Activated naive CD4-positive, alpha-beta T cell treated with anti-CD3 and anti-CD28 coated beads for 36 hours (primary cell): ENCODE results near the gene ONECUT2. TPM values are rescaled to one million over a fixed set of nuclear protein-coding genes. Genes with fewer than 3 reads are reported as not detected.

Experiments used
- CTCF ChIA-PET: fragments of 350-600 bp; sonication (Branson Sonifier 250); formaldehyde crosslinking; loops from one replicate; lab custom pipeline; 2021; ENCODE audit warnings: antibody characterized with exemption; lab: Charles Lee
- DNase-seq: peaks from one replicate; pipeline ENCODE4 v3.0.0-alpha.2; 2020
- H3K27ac Mint-ChIP-seq: one replicate; pipeline ENCODE4 v1.8.0; 2021; ENCODE audit warnings: mild to moderate bottlenecking, mixed read lengths
- H3K27me3 Mint-ChIP-seq: one replicate; pipeline ENCODE4 v1.8.0; 2021; ENCODE audit warnings: low read depth, mixed read lengths
- H3K36me3 Mint-ChIP-seq: one replicate; pipeline ENCODE4 v1.8.0; 2021; ENCODE audit warnings: low read depth, mixed read lengths
- H3K4me1 Mint-ChIP-seq: one replicate; pipeline ENCODE4 v1.8.0; 2021; ENCODE audit warnings: low read depth, mixed read lengths
- H3K4me3 Mint-ChIP-seq: one replicate; pipeline ENCODE4 v1.8.0; 2021; ENCODE audit warnings: mild to moderate bottlenecking, moderate library complexity, mixed read lengths
- H3K9me3 Mint-ChIP-seq: one replicate; pipeline ENCODE4 v1.8.0; 2021; ENCODE audit warnings: mixed read lengths
- intact Hi-C: fragments of 100-400 bp; cut with micrococcal nuclease; formaldehyde crosslinking; loops from one replicate; pipeline ENCODE4 v1.15.1; 2023
- total RNA-seq, 2 experiments: library from RNA; stranded (reverse); gene quantifications; one replicate each; pipeline ENCODE4 v1.2.3, GENCODE V29; 2021

The ONECUT2 gene
- total RNA-seq, 2 experiments from 2014 or later: not detected

- no peaks in the 10 kb centered on the region for H3K9me3 Mint-ChIP-seq
- CTCF ChIA-PET: no interaction called here
- H3K4me1 Mint-ChIP-seq: no peaks in the 10 kb centered on the region
- intact Hi-C loops: no loop called here
- no peak overlapping the region for H3K4me3 Mint-ChIP-seq
- H3K36me3 Mint-ChIP-seq: no peaks in the 10 kb centered on the region
- no peak for DNase-seq
- H3K27ac Mint-ChIP-seq: no peak overlapping the region
- peaks cover 16% of the 10 kb centered on the region for H3K27me3 Mint-ChIP-seq
Observed at GRCh38 chr18:57466745-57467409, 31.7 kb downstream of the ONECUT2 start.

- DNase-seq: no peak
- no peak overlapping the region for H3K27ac Mint-ChIP-seq
Observed at GRCh38 chr18:57469884-57470283, 34.7 kb downstream of the ONECUT2 start.

GRCh38 chr18:57475408-57475807 lies 40.2 kb downstream of the ONECUT2 start:
- Mint-ChIP-seq H3K4me3 (no peak overlapping the region), H3K27ac (no peak overlapping the region), H3K4me1 (no peaks in the 10 kb centered on the region), H3K27me3 (peaks cover 10% of the 10 kb centered on the region), H3K9me3 (no peaks in the 10 kb centered on the region), H3K36me3 (no peaks in the 10 kb centered on the region)
- CTCF ChIA-PET: no interaction called here
- DNase-seq: no peak
- intact Hi-C loops: no loop called here

More at GRCh38 chr18:57469884-57470283, 34.7 kb downstream of the ONECUT2 start:
- no peaks in the 10 kb centered on the region for H3K36me3 Mint-ChIP-seq
- intact Hi-C loops: no loop called here
- no peak overlapping the region for H3K4me3 Mint-ChIP-seq
- CTCF ChIA-PET: interaction anchor here (0.7 kb wide), 1 partner anchor 659 kb away, joined by 4 read pairs; no protein-coding TSS in a partner anchor
- no peaks in the 10 kb centered on the region for H3K4me1 Mint-ChIP-seq
- no peaks in the 10 kb centered on the region for H3K9me3 Mint-ChIP-seq
- H3K27me3 Mint-ChIP-seq: peaks cover 14% of the 10 kb centered on the region

- CTCF ChIA-PET: no interaction called here
- Mint-ChIP-seq H3K27ac (no peak overlapping the region), H3K4me3 (no peak overlapping the region), H3K36me3 (no peaks in the 10 kb centered on the region), H3K4me1 (no peaks in the 10 kb centered on the region), H3K27me3 (peaks cover 10% of the 10 kb centered on the region), H3K9me3 (no peaks in the 10 kb centered on the region)
- intact Hi-C loops: no loop called here
- DNase-seq: no peak
Observed at GRCh38 chr18:57475903-57476302, 40.7 kb downstream of the ONECUT2 start.

GRCh38 chr18:57480733-57481132 lies 45.6 kb downstream of the ONECUT2 start:
- DNase-seq: no peak
- CTCF ChIA-PET: interaction anchor here (0.7 kb wide), 2 partner anchors 59 to 109 kb away, joined by 4 to 5 read pairs; no protein-coding TSS in a partner anchor

GRCh38 chr18:57497372-57498294 lies 62.5 kb downstream of the ONECUT2 start:
- H3K4me1 Mint-ChIP-seq: no peaks in the 10 kb centered on the region
- intact Hi-C loops: no loop called here
- peaks cover 14% of the 10 kb centered on the region for H3K27me3 Mint-ChIP-seq
- no peak for DNase-seq
- H3K9me3 Mint-ChIP-seq: no peaks in the 10 kb centered on the region
- CTCF ChIA-PET: no interaction called here
- no peak overlapping the region for H3K27ac Mint-ChIP-seq
- no peak overlapping the region for H3K4me3 Mint-ChIP-seq
- H3K36me3 Mint-ChIP-seq: no peaks in the 10 kb centered on the region

More at GRCh38 chr18:57480733-57481132, 45.6 kb downstream of the ONECUT2 start:
- Mint-ChIP-seq H3K9me3 (no peaks in the 10 kb centered on the region), H3K27ac (no peak overlapping the region), H3K36me3 (no peaks in the 10 kb centered on the region), H3K4me1 (no peaks in the 10 kb centered on the region), H3K27me3 (peaks cover 10% of the 10 kb centered on the region), H3K4me3 (no peak overlapping the region)
- intact Hi-C loops: no loop called here

GRCh38 chr18:57498682-57499256 lies 63.6 kb downstream of the ONECUT2 start:
- Mint-ChIP-seq H3K27me3 (peaks cover 9% of the 10 kb centered on the region), H3K27ac (no peak overlapping the region), H3K36me3 (no peaks in the 10 kb centered on the region), H3K9me3 (no peaks in the 10 kb centered on the region), H3K4me3 (no peak overlapping the region), H3K4me1 (no peaks in the 10 kb centered on the region)
- intact Hi-C loops: no loop called here
- CTCF ChIA-PET: no interaction called here
- no peak for DNase-seq

- Mint-ChIP-seq H3K27me3 (peaks cover 8% of the 10 kb centered on the region), H3K4me1 (no peaks in the 10 kb centered on the region), H3K4me3 (no peak overlapping the region), H3K9me3 (no peaks in the 10 kb centered on the region), H3K36me3 (no peaks in the 10 kb centered on the region), H3K27ac (no peak overlapping the region)
- intact Hi-C loops: no loop called here
- CTCF ChIA-PET: no interaction called here
- no peak for DNase-seq
Observed at GRCh38 chr18:57502624-57503023, 67.5 kb downstream of the ONECUT2 start.

GRCh38 chr18:57505231-57505630 lies 70.1 kb downstream of the ONECUT2 start:
- H3K27ac Mint-ChIP-seq: no peak overlapping the region
- H3K4me1 Mint-ChIP-seq: no peaks in the 10 kb centered on the region
- no peak overlapping the region for H3K4me3 Mint-ChIP-seq
- H3K9me3 Mint-ChIP-seq: no peaks in the 10 kb centered on the region
- DNase-seq: no peak
- H3K27me3 Mint-ChIP-seq: peaks cover 11% of the 10 kb centered on the region
- intact Hi-C loops: no loop called here
- CTCF ChIA-PET: no interaction called here
- H3K36me3 Mint-ChIP-seq: no peaks in the 10 kb centered on the region

- no peaks in the 10 kb centered on the region for H3K36me3 Mint-ChIP-seq
- H3K27ac Mint-ChIP-seq: no peak overlapping the region
- CTCF ChIA-PET: no interaction called here
- no peaks in the 10 kb centered on the region for H3K4me1 Mint-ChIP-seq
- H3K4me3 Mint-ChIP-seq: no peak overlapping the region
- H3K27me3 Mint-ChIP-seq: peaks cover 10% of the 10 kb centered on the region
- no peak for DNase-seq
- no peaks in the 10 kb centered on the region for H3K9me3 Mint-ChIP-seq
- intact Hi-C loops: no loop called here
Observed at GRCh38 chr18:57516056-57516455, 80.9 kb downstream of the ONECUT2 start.

- Mint-ChIP-seq H3K36me3 (no peaks in the 10 kb centered on the region), H3K9me3 (no peaks in the 10 kb centered on the region), H3K4me3 (no peak overlapping the region), H3K4me1 (no peaks in the 10 kb centered on the region), H3K27me3 (peaks cover 10% of the 10 kb centered on the region), H3K27ac (no peak overlapping the region)
- intact Hi-C loops: no loop called here
- DNase-seq: no peak
- CTCF ChIA-PET: no interaction called here
Observed at GRCh38 chr18:57518533-57518932, 83.4 kb downstream of the ONECUT2 start.

- Mint-ChIP-seq H3K36me3 (no peaks in the 10 kb centered on the region), H3K4me1 (no peaks in the 10 kb centered on the region), H3K27me3 (peaks cover 10% of the 10 kb centered on the region), H3K9me3 (no peaks in the 10 kb centered on the region), H3K4me3 (no peak overlapping the region), H3K27ac (no peak overlapping the region)
- DNase-seq: no peak
- CTCF ChIA-PET: no interaction called here
- intact Hi-C loops: no loop called here
Observed at GRCh38 chr18:57519668-57520424, 84.7 kb downstream of the ONECUT2 start.
